GM19467 (cell line): ENCODE results near the gene IL9R.
"Not testable (repeated sequence)": the region's sequence is repeated elsewhere in the genome, so short reads cannot be mapped to it uniquely, and the experiment has no call there.

Experiments used
- ATAC-seq: cut with Tn5 transposase; IDR thresholded peaks from one replicate; pipeline ENCODE4 v1.9.1; 2021; ENCODE audit warnings: mild to moderate bottlenecking, moderate library complexity; ENCODE audit not compliant: unreplicated experiment

The IL9R gene

DNA sequence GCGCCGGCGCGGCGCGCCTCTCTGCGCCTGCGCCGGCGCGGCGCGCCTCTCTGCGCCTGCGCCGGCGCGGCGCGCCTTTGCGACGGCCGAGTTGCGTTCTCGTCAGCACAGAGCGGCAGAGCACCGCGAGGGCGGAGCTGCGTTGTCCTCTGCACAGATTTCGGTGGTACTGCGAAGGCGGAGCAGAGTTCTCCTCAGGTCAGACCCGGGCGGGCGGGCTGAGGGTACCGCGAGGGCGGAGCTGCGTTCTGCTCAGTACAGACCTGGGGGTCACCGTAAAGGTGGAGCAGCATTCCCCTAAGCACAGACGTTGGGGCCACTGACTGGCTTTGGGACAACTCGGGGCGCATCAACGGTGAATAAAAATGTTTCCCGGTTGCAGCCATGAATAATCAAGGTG lies 31.8 kb downstream of the IL9R start:
- not testable (repeated sequence) for ATAC-seq

DNA sequence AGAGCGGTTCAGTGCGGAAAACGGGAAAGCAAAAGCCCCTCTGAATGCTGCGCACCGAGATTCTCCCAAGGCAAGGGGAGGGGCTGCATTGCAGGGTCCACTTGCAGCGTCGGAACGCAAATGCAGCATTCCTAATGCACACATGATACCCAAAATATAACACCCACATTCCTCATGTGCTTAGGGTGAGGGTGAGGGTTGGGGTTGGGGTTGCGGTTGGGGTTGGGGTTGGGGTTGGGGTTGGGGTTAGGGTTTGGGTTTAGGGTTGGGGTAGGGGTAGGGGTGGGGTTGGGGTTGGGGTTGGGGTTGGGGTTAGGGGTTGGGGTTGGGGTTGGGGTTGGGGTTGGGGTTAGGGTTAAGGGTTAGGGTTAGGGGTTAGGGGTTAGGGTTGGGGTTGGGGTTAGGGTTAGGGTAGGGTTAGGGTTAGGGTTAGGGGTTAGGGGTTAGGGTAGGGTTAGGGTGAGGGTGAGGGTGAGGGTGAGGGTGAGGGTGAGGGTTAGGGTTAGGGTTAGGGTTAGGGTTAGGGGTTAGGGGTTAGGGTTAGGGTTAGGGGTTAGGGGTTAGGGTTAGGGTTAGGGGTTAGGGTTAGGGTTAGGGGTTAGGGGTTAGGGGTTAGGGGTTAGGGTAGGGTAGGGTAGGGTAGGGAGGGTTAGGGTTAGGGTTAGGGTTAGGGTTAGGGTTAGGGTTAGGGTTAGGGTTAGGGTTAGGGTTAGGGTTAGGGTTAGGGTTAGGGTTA lies 32.4 kb downstream of the IL9R start:
- not testable (repeated sequence) for ATAC-seq

- not testable (repeated sequence) for ATAC-seq
Observed at GRCh38 chrX:156030474-156030873, 33.0 kb downstream of the IL9R start.
